ENCODE measurements around the gene MUCL3. TPM values are rescaled to one million over a fixed set of nuclear protein-coding genes. Genes with fewer than 3 reads are reported as not detected.

The MUCL3 gene
- total RNA-seq, 1 donor from 2014 or later = 3.5 TPM

- peak overlapping the region; percentile 66 for H3K27ac Mint-ChIP-seq
- peaks cover 5% of the 10 kb centered on the region for H3K9me3 Mint-ChIP-seq
- no peak overlapping the region for H3K4me3 Mint-ChIP-seq
- peaks cover 23% of the 10 kb centered on the region for H3K36me3 Mint-ChIP-seq
- no peak for TF ChIP-seq CTCF (conservative IDR thresholded peaks at IDR 0.05)
- DNase-seq (ENCODE audit: extremely low spot score, unreplicated experiment) = no peak
- H3K4me1 Mint-ChIP-seq (ENCODE audit: unreplicated experiment) = peaks cover 17% of the 10 kb centered on the region
- peaks cover 3% of the 10 kb centered on the region for H3K27me3 Mint-ChIP-seq
Observed at GRCh38 chr6:30931272-30931671, 9.5 kb upstream of the MUCL3 start.

- no peak for DNase-seq (ENCODE audit: extremely low spot score, unreplicated experiment)
- Mint-ChIP-seq H3K9me3 (peaks cover 5% of the 10 kb centered on the region), H3K36me3 (peaks cover 16% of the 10 kb centered on the region), H3K27me3 (peaks cover 6% of the 10 kb centered on the region), H3K4me1 (ENCODE audit: unreplicated experiment) (peaks cover 21% of the 10 kb centered on the region), H3K4me3 (peak within 1 kb of the TSS; percentile 17), H3K27ac (peak within 1 kb of the TSS; percentile 66)
- TF ChIP-seq CTCF (conservative IDR thresholded peaks at IDR 0.05) = no peak
Observed at GRCh38 chr6:30931969-30932645, 8.7 kb upstream of the MUCL3 start, which contains the start of gene SFTA2. Gene SFTA2 (minus strand): TSS chr6:30932170. CDS start chr6:30932096, 74 bp downstream.

DNA sequence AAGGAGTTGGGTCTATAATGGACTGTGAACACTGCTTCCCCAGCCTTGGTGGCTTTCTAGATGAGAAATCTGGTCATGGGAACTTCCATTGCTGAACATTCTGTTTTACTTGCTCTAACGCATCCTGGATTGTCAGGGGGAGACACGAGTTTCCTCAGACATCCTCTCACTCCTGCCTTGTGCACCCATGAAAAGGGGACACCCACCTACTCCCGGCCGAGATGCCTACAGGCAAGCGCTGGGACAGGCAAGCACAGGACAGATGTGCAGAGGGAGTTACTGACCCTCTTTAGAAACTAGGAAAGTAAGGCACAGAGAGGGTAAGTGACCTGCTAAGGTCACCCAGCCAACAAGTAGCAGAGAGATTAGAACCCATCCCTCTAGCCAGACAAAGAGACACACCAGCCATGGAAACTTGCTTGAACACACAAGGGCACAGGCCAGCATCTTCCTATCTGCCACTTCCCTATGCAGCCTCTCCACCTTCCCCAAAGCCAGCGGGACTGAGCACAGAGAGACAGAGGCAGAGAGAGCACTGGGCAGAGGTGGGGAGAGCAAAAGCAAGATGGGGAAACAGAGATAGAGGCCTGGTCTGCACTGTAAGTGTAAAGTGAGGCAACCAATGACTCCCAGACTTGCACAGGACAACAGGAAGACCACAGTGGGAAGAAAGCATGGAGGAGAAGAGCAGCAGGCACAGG lies 8.0 kb upstream of the MUCL3 start:
- Mint-ChIP-seq H3K27ac (no peak overlapping the region), H3K36me3 (peaks cover 13% of the 10 kb centered on the region), H3K27me3 (peaks cover 6% of the 10 kb centered on the region), H3K9me3 (peaks cover 5% of the 10 kb centered on the region), H3K4me3 (no peak overlapping the region), H3K4me1 (ENCODE audit: unreplicated experiment) (peaks cover 21% of the 10 kb centered on the region)
- no peak for TF ChIP-seq CTCF (conservative IDR thresholded peaks at IDR 0.05)
- DNase-seq (ENCODE audit: extremely low spot score, unreplicated experiment) = no peak

DNA sequence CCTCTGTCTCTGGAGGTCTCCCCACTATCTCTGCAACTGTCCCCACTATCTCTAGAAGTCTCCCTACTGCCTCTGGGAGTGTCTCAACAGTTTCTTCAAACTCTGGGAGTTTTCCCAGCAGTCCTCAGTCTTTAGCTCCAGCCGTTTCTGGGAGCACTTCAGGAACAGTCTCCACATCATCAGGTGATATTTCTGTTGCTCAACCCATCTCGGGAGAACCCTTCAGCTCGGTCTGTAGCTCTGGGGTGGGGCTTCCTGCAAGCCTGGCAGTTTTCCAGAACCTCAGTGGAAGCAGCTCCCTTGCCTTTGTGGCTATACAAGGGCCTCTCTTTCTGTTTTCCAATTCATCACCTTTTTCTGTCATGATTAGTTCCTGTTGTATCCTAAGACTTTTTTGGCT lies 5.8 kb upstream of the MUCL3 start:
- peaks cover 6% of the 10 kb centered on the region for H3K27me3 Mint-ChIP-seq
- no peak overlapping the region for H3K4me3 Mint-ChIP-seq
- no peak for DNase-seq (ENCODE audit: extremely low spot score, unreplicated experiment)
- no peak for TF ChIP-seq CTCF (conservative IDR thresholded peaks at IDR 0.05)
- H3K27ac Mint-ChIP-seq = peak overlapping the region; percentile 57
- H3K36me3 Mint-ChIP-seq = no peaks in the 10 kb centered on the region
- H3K4me1 Mint-ChIP-seq (ENCODE audit: unreplicated experiment) = peaks cover 21% of the 10 kb centered on the region
- H3K9me3 Mint-ChIP-seq = no peaks in the 10 kb centered on the region

DNA sequence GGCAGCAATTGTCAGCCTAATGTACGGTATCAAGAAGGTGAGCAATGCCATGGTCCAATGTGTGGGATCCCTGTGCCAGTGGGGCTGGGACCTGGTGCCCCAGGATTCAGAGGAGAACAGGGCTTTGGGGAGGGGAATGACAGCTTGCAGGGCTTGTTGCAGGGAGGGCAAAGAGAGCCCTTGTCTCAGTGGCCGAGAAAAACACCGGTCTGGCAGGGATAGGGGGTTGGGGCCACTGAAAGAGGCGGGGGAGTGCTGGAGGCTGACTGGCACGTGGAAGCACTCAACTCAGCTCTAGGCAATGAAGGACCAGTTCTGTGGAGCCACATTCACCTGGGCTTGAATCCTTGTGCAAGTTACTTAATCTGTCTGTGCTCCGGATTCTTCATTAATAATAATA lies 3.5 kb upstream of the MUCL3 start:
- DNase-seq (ENCODE audit: extremely low spot score, unreplicated experiment) = no peak
- no peak overlapping the region for H3K27ac Mint-ChIP-seq
- no peak overlapping the region for H3K4me3 Mint-ChIP-seq
- no peaks in the 10 kb centered on the region for H3K36me3 Mint-ChIP-seq
- H3K27me3 Mint-ChIP-seq = peaks cover 6% of the 10 kb centered on the region
- H3K4me1 Mint-ChIP-seq (ENCODE audit: unreplicated experiment) = peaks cover 17% of the 10 kb centered on the region
- no peak for TF ChIP-seq CTCF (conservative IDR thresholded peaks at IDR 0.05)
- H3K9me3 Mint-ChIP-seq = no peaks in the 10 kb centered on the region
